ACC112 (cell line): ENCODE data around the gene FBXW4.

Experiments
- H2AFZ ChIP-seq: fragments of 200-600 bp; sonication (generic); one replicate; pipeline ENCODE4 v1.6.0; 2017; ENCODE audit warnings: antibody characterized with exemption, low read length; ENCODE audit not compliant: unreplicated experiment
- H3K27ac ChIP-seq: fragments of 200-600 bp; sonication (generic); 2 replicates; pipeline ENCODE4 v1.5.1; 2014; ENCODE audit warnings: low read depth, mild to moderate bottlenecking, antibody characterized with exemption, low read length, moderate library complexity
- H3K27me3 ChIP-seq: fragments of 200-600 bp; sonication (generic); 2 replicates; pipeline ENCODE4 v1.6.1; 2014; ENCODE audit warnings: mild to moderate bottlenecking, antibody characterized with exemption, low read length, moderate library complexity, mixed read lengths; ENCODE audit not compliant: insufficient read depth
- H3K36me3 ChIP-seq: fragments of 200-600 bp; sonication (generic); 2 replicates; pipeline ENCODE4 v1.6.1; 2016; ENCODE audit warnings: mild to moderate bottlenecking, antibody characterized with exemption, low read length, moderate library complexity, mixed read lengths; ENCODE audit not compliant: insufficient read depth
- H3K4me1 ChIP-seq: fragments of 200-600 bp; sonication (generic); one replicate; pipeline ENCODE4 v1.6.1; 2016; ENCODE audit warnings: low read length, mixed read lengths; ENCODE audit not compliant: insufficient read depth, unreplicated experiment, control insufficient read depth
- H3K4me3 ChIP-seq: fragments of 200-600 bp; sonication (generic); 2 replicates; pipeline ENCODE4 v1.5.1; 2014; ENCODE audit warnings: mild to moderate bottlenecking, low read depth, low read length
- H3K79me2 ChIP-seq: fragments of 200-600 bp; sonication (generic); one replicate; pipeline ENCODE4 v1.6.0; 2016; ENCODE audit warnings: low read length; ENCODE audit not compliant: control insufficient read depth, unreplicated experiment, insufficient read depth

The FBXW4 gene

GRCh38 chr10:101720606-101721230, 25.7 kb upstream of the FBXW4 start:
- Histone ChIP-seq H3K79me2 (no peaks in the 10 kb centered on the region), H3K27me3 (no peaks in the 10 kb centered on the region; the same call in 1 of the 2 replicates), H3K36me3 (no peaks in the 10 kb centered on the region), H3K4me1 (no peaks in the 10 kb centered on the region), H3K4me3 (no peak overlapping the region), H2AFZ (no peak overlapping the region), H3K27ac (no peak overlapping the region)

GRCh38 chr10:101718690-101719275, 23.8 kb upstream of the FBXW4 start:
- Histone ChIP-seq H3K27ac (no peak overlapping the region), H2AFZ (no peak overlapping the region), H3K79me2 (no peaks in the 10 kb centered on the region), H3K4me1 (no peaks in the 10 kb centered on the region), H3K4me3 (no peak overlapping the region), H3K36me3 (no peaks in the 10 kb centered on the region), H3K27me3 (no peaks in the 10 kb centered on the region; the same call in 1 of the 2 replicates)

GRCh38 chr10:101716891-101717659, 22.1 kb upstream of the FBXW4 start:
- Histone ChIP-seq H3K79me2 (no peaks in the 10 kb centered on the region), H3K27ac (no peak overlapping the region), H2AFZ (no peak overlapping the region), H3K4me1 (no peaks in the 10 kb centered on the region), H3K27me3 (no peaks in the 10 kb centered on the region; the same call in 1 of the 2 replicates), H3K36me3 (no peaks in the 10 kb centered on the region), H3K4me3 (no peak overlapping the region)

- Histone ChIP-seq H3K36me3 (no peaks in the 10 kb centered on the region), H3K27ac (no peak overlapping the region), H3K79me2 (no peaks in the 10 kb centered on the region), H3K27me3 (peaks cover 8% of the 10 kb centered on the region; the same call in 1 of the 2 replicates), H3K4me3 (no peak overlapping the region), H2AFZ (no peak overlapping the region), H3K4me1 (peaks cover 3% of the 10 kb centered on the region)
Observed at GRCh38 chr10:101712997-101713396, 18.0 kb upstream of the FBXW4 start.

- peaks cover 3% of the 10 kb centered on the region for H3K4me1 ChIP-seq
- no peak overlapping the region for H3K4me3 ChIP-seq
- no peak overlapping the region for H3K27ac ChIP-seq
- H2AFZ ChIP-seq: no peak overlapping the region
- H3K79me2 ChIP-seq: no peaks in the 10 kb centered on the region
- no peaks in the 10 kb centered on the region for H3K36me3 ChIP-seq
- H3K27me3 ChIP-seq: peaks cover 8% of the 10 kb centered on the region; the same call in 1 of the 2 replicates
Observed at GRCh38 chr10:101710793-101711192, 15.8 kb upstream of the FBXW4 start.

- Histone ChIP-seq H3K79me2 (no peaks in the 10 kb centered on the region), H3K27ac (no peak overlapping the region), H3K4me3 (no peak overlapping the region), H3K36me3 (no peaks in the 10 kb centered on the region), H3K4me1 (peaks cover 3% of the 10 kb centered on the region), H3K27me3 (peaks cover 8% of the 10 kb centered on the region; the same call in 1 of the 2 replicates), H2AFZ (no peak overlapping the region)
Observed at GRCh38 chr10:101710059-101710695, 15.2 kb upstream of the FBXW4 start.

GRCh38 chr10:101709359-101710058, 14.5 kb upstream of the FBXW4 start:
- no peak overlapping the region for H3K4me3 ChIP-seq
- H3K36me3 ChIP-seq: no peaks in the 10 kb centered on the region
- no peak overlapping the region for H2AFZ ChIP-seq
- no peak overlapping the region for H3K27ac ChIP-seq
- H3K4me1 ChIP-seq: peaks cover 3% of the 10 kb centered on the region
- H3K27me3 ChIP-seq: peaks cover 8% of the 10 kb centered on the region; the same call in 1 of the 2 replicates
- no peaks in the 10 kb centered on the region for H3K79me2 ChIP-seq

GRCh38 chr10:101708870-101709269, 13.9 kb upstream of the FBXW4 start:
- no peak overlapping the region for H2AFZ ChIP-seq
- no peaks in the 10 kb centered on the region for H3K36me3 ChIP-seq
- H3K4me1 ChIP-seq: peaks cover 3% of the 10 kb centered on the region
- peaks cover 8% of the 10 kb centered on the region; the same call in 1 of the 2 replicates for H3K27me3 ChIP-seq
- H3K4me3 ChIP-seq: no peak overlapping the region
- no peak overlapping the region for H3K27ac ChIP-seq
- no peaks in the 10 kb centered on the region for H3K79me2 ChIP-seq

- Histone ChIP-seq H3K27me3 (peaks cover 8% of the 10 kb centered on the region; the same call in 1 of the 2 replicates), H3K4me3 (no peak overlapping the region), H3K79me2 (no peaks in the 10 kb centered on the region), H3K27ac (no peak overlapping the region), H2AFZ (no peak overlapping the region), H3K4me1 (peaks cover 3% of the 10 kb centered on the region), H3K36me3 (no peaks in the 10 kb centered on the region)
Observed at GRCh38 chr10:101708073-101708472, 13.1 kb upstream of the FBXW4 start.

GRCh38 chr10:101704331-101704730, 9.4 kb upstream of the FBXW4 start:
- no peaks in the 10 kb centered on the region for H3K79me2 ChIP-seq
- H3K27me3 ChIP-seq: peaks cover 8% of the 10 kb centered on the region; the same call in 1 of the 2 replicates
- no peak overlapping the region for H3K27ac ChIP-seq
- no peaks in the 10 kb centered on the region for H3K36me3 ChIP-seq
- no peak overlapping the region for H3K4me3 ChIP-seq
- no peaks in the 10 kb centered on the region for H3K4me1 ChIP-seq
- no peak overlapping the region for H2AFZ ChIP-seq
